Testis (tissue), 2 donors: ENCODE measurements around the gene PAIP2B.

Source experiments
- CTCF ChIP-seq, 3 experiments: fragments of 450-650 bp in 2 of 3; fragments of 200-600 bp in 1 of 3; sonication (generic) in 1 of 3; IDR thresholded peaks; one replicate each; pipeline ENCODE4 v1.5.1; 2016 to 2019; ENCODE audit warnings: antibody characterized with exemption in 3 of 3, mild to moderate bottlenecking in 2 of 3, moderate library complexity in 1 of 3
- POLR2A ChIP-seq: fragments of 450-650 bp; IDR thresholded peaks from one replicate; pipeline ENCODE4 v1.6.1; 2017; ENCODE audit warnings: antibody characterized with exemption, mild to moderate bottlenecking, moderate library complexity

- TF ChIP-seq CTCF (IDR thresholded peaks at IDR 0.05) (no peak), POLR2A (no peak)
Measured at GRCh38 chr2:71252862-71253261, 26.0 kb upstream of the PAIP2B start.
